SH-SY5Y (cell line): Measurements from ENCODE around the gene ARHGDIB.

Experiments
- GATA2 ChIP-seq: IDR thresholded peaks from 2 replicates; pipeline ENCODE4 v1.6.1; 2011; ENCODE audit warnings: mild to moderate bottlenecking, low read depth, low read length
- GATA3 ChIP-seq: IDR thresholded peaks from 2 replicates; pipeline ENCODE4 v1.6.1; 2011; ENCODE audit warnings: low read depth, mild to moderate bottlenecking, low read length, moderate library complexity

DNA sequence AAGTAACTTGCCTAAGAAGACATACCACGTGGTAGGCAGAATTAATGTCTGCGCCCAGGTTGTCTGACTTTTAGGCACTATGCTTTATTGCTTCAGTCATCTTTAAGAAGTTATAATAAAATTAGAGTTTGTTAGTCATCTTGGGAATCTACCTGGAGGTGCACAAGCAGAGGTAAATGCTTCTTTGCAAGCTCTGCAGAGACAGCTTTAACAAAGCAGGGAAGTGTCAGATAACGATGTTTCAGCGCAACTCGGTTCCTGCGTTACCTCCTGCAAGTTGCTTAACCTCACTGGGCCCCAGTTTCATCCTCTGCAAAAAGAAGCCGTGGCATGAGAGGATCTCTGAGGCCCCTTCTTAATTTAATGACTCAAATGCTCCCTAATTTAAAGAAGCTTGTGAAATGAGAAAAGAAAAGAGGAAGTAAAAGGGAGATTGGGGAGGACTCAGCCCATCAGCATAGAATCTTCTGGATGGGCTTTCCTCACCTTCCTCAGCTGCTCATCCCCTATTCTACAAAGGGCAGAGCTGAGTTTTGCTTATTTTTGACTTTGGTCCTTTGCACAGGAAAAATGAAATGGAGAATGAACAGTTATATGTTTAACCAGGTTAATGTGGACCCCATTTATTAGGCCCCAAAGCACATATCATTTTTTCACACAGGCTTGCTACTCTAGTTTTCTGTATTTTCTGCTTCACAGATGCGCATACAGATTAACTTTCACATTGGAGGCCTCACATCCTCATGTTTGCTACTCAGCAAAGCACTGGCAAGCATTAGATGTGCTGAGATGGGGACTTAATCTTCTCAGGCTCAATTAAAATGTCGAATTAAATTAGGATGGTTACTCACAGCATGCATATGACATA is 5.1 kb downstream of the ARHGDIB start:
- TF ChIP-seq GATA2 (no peak), GATA3 (no peak)
